Activated CD8-positive, alpha-beta memory T cell treated with anti-CD3 and anti-CD28 coated beads for 48 hours (primary cell): ENCODE results near the gene PLEKHM2.

ENCODE experiments used
- DNase-seq, 3 experiments: peaks; one replicate each; pipeline ENCODE4 v3.0.0-alpha.2; 2020; ENCODE audit warnings: low read depth in 2 of 3, low spot score in 2 of 3

PLEKHM2 gene

DNA sequence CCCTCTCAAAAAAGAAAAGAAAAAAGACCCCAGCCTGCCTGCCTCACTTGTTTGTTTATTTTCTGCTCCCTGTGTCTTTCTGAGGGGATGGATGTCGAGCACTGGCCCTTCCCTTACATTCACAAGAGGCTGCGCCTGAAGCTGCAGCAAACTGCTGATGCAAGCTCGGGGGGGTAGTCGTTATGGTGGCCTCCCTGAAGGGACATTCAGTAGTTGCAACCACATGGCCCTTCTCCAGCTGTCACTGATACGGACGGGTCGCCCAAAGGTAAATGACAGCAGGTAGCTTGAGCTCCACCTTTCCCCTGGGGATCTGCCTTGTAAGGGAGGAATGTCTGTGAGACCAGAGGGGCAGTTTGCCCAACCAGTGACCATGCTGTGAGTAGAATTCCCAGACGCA is 17.7 kb downstream of the PLEKHM2 start:
- no peak for DNase-seq

DNA sequence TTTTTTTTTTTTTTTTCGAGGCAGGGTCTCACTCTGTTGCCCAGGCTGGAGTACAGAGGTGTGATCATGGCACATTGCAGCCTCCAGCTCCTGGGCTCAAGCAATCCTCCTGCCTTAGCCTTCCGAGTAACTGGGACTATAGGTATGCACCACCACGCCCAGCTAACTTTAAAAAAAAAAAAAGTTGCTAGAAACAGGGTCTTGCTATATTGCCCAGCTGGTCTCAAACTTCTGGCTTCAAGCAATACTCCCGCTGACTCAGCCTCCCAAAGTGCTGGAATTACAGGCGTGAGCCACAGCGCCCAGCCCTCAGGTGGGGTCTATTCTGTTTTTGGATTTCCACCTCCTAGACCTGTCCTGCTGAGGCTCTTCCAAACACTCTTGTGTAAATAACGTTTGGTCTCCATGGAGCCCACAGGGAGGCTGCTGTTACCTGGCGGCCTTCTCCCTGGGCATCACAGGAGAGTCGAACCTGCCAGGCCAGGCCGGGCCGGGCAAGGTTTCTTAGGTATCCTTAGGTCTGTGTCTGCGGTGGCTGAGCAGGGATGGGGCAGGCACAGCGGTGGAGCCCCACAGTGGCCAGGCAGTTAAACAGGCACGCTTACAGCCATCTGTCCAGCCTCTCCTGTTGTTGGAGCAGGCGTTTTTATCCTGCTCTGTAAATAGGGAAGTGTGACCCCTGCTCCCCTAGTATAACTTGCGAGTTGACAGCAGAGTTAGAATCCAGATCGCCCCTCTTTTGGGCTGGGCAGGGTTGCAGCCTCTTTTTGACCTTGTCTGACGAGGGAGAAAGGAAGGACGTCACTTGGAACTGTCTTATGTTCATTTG is 18.8 kb downstream of the PLEKHM2 start:
- no peak for DNase-seq

DNA sequence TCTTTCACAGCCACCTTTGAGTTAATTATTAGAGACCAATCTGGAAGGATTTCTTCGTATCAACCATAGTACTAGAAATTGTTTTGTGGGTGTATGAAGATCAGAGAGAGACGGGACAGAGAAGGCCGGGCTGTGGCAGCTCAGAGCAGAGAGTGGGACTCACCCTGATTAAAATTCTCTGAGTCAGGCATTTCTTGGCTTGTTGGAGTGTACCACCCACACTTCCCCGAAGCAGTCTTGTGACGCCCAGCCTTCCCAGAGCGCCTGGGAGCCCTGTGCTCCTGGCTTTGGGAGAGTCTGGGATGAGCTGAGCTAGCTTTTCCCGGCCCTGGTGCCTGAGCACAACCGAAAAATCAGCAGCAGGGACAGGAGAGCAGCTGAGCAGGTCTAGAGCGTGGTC is 19.4 kb downstream of the PLEKHM2 start:
- no peak for DNase-seq

DNA sequence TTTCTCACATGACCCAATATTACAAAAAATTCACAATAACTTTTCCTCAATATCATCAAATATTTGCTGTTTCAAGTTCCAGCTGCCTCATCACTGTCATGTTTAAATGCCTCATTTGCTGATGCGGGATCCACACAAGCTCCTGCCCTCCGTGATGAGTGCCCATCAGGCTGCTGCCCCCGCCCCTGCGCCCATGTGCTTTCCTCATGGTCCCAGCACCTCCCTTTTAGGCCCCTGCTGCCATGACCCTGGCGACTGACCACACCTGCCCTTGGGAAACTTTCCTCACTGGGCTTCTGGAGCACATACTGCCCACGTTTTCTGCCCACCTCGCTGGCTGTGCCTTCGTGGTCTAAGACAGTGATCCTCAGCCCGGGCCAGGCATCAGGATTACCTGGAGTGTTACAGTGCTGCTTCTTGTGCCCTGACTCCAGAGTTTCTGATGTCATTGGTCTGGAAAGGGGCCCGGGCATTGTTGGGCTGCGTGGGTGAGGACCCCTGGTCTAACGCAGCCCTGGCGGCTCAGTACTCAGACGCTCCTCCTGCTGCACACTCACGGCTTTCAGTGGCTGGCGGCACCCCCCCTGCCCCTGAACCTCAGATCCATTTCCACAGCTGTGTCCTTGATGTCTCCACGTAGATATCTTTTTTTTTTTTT is 20.5 kb downstream of the PLEKHM2 start:
- no peak for DNase-seq

DNA sequence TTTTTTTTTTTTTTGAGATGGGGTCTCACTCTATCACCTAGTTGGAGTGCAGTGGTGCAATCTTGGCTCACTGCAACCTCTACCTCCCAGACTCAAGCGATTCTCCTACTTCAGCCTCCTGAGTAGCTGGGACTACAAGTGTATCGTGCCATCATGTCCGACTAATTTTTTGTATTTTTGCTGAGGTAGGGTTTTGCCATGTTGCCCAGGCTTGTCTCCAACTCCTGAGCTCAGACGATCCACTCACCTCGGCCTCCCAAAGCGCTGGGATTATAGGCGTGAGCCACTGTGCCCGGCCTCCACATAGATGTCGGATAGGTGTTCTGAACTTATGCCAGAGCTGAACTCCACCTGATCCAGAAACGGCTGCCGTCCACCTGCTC is 21.1 kb downstream of the PLEKHM2 start:
- no peak for DNase-seq

DNA sequence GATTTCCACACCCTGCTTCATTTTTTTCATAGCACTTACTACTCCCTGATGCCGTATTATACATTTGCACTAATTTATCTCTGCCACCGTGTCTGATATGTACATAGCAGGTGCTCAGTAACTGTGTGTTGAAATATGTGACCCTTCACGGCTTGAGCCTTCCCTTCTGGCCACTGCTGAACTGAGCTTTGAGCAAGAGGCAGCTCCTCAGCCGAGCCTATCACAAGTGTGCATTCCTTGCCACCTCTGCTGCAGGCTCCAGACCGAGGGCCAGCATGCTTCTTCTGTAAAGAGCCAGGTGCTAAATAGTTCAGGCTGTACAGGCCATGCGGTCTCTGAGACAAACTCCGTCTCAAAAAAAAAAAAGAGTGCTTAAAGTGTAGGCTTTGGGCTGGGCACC is 22.6 kb downstream of the PLEKHM2 start:
- no peak for DNase-seq

DNA sequence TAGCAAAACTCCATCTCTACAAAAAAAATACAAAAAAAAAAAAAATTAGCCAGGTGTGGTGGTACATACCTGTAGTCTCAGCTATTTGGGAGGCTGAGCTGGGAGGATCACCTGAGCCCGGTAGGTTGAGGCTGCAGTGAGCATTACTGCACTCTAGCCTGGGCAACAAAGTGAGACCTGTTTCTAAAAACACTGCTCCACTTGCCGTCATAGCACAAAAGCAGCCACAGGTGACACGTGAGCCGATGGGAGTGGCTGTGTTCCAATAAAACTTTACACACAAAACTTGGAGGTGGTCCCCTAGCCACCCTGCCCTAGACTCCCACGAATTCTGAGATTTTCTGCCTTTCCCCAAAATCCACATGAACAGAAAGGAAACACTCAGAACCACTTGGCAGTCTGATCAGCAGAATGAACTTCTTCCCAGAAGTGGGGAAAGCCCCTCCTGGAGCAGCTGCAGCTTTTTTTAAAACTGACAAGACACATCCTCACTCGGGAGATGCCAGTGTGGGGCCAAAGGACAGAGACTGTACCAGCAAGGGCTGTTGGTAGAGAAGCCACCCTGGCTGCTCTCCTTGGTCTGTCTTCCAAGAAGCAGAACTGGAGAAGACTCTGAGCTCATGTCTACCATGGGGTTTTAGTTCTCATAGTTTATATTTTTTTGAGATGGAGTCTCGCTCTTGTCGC is 23.3 kb downstream of the PLEKHM2 start:
- no peak for DNase-seq

DNA sequence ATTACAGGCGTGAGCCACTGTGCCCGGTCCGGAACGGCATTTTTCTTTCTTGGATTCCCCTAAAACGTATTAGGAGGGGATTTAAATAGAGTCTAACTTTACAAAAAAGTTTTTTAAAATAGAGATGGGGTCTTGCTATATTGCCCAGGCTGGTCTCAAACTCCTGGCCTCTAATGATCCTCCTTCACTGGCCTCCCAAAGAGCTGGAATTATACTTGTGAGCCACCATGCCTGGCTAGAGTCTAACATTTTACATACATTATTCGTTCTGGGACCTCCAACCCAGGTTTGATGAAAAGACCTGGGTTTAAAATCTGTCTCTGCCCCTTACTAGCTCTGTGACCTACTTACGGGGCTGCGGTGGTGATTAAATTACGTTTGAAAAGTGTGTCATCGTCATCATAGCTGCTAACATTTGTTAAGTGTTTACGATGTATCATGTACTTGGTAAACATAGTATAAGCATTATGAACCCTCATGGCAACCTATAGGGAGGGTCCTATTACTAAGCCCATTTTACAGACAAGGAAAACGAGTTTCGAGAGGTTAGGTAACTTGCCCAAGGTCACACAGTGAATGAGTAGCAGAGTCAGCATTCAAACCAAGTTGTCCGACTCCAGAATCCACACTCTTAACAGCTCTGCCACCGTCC is 24.5 kb downstream of the PLEKHM2 start:
- no peak for DNase-seq

DNA sequence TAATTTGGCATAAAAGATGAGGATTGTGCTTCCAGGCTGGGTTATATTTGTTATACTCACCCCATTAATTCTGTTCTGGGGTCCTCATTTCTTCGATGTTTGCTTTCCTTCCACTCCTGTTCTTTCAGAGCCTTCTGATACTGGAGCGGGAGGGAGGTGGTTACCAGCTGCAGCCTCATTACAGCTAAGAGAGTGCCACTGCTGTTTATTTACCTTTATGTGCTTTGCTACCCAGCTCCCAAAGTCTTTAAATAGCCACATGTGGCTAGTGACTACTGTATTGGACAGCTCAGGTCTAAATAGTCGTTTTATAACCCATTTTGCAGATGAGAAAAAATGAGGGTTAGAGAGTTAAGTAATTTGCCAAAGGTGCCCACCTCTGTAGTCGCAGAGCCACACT is 25.1 kb downstream of the PLEKHM2 start:
- no peak for DNase-seq

DNA sequence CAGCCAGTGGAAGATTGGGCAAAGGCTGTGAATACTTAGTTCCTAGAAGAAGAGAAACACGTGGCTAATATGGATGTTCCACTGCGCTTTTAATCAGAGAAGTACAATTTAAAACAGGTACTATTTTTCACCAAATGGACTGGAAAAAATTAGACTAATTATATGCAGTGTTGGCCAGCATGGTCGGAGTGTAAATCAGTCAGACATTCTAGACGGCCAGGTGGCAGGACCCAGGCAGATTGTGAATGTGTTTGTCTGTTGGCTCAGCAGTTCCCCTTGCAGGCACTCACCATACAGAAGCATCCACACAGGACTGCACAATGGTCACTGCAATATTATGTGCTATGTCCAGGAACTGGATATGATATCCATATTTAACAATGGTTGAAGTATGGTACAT is 28.0 kb downstream of the PLEKHM2 start:
- DNase-seq, result no peak

DNA sequence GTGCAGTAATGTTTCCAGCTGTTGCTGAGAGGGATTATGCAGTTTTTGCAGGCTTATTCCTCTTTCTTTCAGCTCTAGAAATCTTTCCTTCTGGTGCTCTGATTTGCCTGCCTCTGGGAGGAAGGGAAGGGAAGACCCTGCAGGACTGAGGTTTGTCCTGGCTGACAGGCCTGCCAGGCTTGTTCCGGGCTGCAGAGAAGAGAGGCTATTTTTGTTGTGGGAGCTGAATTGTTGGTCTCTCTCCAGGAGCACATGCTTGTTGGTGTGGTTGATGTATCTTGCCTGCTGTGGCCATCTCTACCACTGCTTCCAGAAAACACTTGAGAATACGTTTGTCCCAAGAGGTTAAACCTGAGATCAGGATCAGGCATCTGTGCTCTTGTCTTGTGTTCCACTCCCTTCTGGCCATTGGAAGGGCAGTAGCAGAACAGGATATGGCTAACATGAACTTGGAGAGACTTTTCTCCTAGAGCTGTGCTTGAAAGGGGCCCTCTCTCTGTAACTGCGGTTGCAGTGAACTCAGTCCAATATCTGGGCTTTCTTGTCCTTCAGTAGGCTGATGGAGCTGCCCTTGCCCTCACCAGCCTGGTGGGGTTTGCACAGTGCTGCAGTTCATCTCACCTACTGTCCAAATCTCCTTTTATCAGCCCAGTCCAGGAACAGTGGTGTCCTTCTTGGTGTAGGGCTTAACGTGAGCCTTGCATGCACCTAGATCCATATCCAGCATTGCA is 30.5 kb downstream of the PLEKHM2 start:
- no peak for DNase-seq

DNA sequence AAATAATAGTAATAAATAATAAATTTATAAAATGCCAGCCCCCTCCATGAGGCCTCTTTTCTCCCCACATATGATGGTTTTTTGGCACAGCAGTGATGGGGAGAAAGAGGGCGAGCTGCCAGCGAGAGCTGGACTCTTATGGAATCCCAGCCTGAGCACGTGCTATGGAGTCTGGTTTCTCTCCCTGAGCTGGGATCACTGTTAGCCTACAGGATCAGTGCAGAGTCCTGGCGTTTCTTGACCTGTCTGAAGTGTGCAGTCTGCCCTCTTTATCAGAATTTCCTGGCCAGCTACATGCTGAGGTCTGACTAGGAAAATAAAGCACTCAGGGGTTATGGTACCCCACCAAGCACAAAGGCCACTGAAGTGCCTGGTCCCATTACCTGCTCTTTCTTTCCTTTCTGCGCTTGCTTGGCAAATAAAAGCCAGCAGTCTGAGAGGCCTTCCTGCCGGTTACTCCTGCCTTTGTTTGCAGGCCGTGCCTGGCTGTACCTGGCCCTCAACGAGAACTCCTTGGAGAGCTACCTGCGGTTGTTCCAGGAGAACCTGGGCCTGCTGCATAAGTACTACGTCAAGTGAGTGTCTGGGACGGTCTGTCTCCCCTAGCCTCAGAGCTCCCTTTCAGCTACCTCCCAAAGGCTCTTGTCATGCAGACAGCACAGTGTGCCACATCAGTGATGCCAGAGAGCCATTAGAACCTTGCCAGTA is 33.5 kb downstream of the PLEKHM2 start:
- DNase-seq, result no peak

DNA sequence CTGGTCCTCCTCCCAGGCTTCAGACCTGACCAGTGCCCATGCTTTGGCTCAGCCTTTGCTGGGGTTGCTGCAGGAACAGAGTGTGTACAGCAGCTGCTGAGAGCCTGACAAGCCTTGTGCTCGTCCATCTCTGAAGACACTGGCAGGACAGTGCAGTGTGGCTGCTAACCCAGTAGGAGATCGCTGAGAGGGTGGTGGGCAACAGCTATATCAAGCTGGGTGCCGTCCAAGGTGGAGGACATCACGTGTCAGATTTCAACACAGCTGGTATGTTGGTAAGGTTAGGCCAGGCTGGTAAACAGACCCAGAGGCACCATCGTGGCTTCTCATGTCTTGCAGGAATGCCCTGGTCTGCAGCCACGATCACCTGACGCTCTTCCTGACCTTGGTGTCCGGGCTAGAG is 34.1 kb downstream of the PLEKHM2 start:
- DNase-seq, result no peak

DNA sequence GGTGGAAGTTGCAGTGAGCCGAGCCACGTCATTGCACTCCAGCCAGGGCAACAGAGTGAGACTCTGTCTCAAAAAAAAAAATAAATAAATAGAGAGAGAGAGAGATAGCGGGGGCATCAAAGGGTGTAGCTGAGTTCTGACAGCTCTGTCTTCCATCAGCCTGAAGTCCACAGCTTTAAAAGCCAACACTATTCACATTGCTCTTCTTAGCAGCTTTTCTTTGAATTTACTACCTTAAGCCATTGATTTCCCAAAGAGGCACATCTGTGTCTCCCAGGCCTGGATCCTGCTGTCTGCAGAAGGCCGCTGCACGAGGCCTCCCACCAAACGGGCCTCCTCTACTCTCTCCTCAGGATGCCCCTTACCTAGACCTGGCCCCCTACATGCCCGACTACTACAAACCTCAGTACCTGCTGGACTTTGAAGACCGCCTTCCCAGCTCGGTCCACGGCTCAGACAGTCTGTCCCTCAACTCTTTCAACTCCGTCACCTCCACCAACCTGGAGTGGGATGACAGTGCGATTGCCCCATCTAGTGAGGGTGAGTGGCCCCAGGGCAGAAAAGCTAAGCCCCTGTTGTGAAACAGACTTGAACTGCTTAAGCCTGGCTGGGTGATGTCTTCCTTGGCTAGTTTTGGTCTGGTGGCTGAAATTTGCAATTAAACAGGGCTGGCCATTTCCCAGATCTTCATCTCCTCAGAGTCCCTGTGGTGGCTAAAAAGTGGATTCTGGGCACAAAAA is 35.4 kb downstream of the PLEKHM2 start:
- no peak for DNase-seq

DNA sequence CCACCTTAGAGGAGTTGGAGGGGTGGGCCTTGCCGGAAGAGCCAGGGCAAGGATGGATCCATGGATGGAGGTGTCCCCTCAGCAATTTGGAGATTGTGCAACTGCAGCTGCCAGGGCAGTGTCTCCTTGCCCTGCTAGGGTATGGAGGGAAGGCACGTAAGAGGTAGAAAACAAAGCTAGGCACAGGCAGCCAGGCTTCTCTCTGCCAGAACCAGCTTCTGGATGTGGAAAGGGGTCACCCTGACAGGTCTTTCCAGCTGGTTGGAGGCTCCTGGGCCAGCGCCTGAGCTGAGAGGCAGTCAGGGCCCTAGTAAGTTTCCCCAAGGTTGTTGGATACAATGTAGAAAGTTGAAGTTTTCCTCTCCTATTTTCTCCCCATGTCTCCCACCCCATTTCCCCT is 36.7 kb downstream of the PLEKHM2 start:
- no peak for DNase-seq

DNA sequence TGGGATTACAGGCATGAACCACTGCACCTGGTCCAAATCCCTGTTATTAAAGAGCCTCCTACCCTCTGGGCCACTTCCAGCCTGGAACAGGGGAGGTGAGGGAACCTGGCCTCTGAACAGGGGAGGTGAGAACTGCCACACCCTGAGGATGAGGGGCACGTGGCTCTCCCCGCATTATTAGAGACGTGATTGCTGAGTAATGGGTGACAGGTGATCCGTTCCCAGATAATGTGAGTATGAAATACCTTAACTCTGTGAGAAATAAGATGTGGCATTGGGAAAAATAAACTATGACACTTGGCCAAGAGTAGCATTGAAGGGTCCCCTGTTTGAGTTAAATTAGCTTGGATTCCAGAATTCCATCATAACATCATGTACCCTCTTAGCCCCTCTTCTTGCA is 38.3 kb downstream of the PLEKHM2 start:
- no peak for DNase-seq

DNA sequence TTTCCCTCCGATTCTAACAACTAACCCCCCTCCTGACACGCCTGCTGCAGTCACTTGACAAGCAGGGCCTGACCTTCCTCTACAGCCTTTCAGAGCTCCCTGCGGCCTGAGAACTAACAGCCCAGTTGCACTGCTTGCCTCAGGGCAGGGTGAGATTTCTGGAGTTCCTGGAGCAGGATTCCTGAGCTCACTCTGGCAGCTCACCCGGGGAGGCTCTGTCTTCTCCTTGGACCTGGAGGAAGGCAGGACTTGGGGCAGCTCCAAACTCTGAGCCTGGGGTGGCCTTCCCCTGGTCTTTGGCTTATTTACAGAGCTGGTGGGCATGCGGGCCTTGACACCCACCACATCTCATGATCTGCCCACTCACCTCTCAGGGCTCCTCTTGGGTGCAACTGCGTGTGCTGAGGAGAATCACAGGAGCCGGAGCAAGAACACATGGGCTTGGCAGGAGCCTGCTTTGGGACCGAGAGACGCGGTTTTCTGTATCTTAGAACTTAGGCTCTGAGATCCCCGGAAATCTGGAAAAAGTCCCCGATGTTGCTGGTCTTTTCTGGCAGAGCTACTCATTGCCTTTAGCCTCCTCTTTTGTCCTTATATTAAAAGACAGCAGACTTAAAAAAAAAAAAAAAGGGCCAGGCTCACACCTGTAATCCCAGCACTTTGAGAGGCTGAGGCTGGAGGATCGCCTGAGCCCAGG is 38.9 kb downstream of the PLEKHM2 start:
- DNase-seq, result no peak

DNA sequence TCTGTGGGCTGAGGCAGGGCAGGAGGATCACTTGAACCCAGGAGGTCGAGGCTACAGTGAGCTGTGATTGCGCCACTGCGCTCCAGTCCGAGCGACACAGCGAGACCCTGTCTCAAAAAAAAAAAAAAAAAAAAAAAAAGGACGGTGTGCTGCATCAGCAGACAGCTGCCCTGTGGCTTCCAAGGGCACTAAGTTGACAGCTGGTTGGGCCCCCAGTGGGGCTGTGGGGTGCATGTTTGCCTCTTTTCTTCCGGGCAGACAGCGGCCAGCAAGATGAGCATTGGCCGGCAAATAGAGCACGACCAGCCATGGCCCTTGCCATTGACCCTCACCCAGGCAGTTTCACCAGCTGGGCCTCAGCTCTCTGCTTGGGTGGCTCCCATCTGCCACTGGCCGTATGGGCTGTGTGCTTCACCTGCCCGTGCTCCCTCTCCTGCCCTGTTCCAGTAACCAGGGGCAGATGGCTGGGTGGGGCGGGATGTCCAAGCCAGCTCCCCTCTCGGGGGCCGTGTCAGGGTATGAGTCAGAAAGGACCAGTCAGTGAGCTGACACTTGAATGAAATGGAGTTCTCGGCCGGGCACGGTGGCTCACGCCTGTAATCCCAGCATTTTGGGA is 39.6 kb downstream of the PLEKHM2 start:
- no peak for DNase-seq
